Chondrocyte (in vitro differentiated cells): ENCODE measurements around the gene OR5L1. TPM values are rescaled to one million over a fixed set of nuclear protein-coding genes. Genes with fewer than 3 reads are reported as not detected.

Experiments
- DNase-seq: peaks from one replicate; pipeline ENCODE4 v3.0.0; 2021; ENCODE audit warnings: mixed read lengths, low spot score
- H3K27ac Mint-ChIP-seq: one replicate; pipeline ENCODE4 v1.8.0; 2021; ENCODE audit warnings: mild to moderate bottlenecking, moderate library complexity, mixed read lengths; ENCODE audit not compliant: unreplicated experiment
- H3K27me3 Mint-ChIP-seq: 2 replicates; pipeline ENCODE4 v1.8.0; 2021; ENCODE audit warnings: low read depth, mixed read lengths
- H3K36me3 Mint-ChIP-seq: 2 replicates; pipeline ENCODE4 v1.8.0; 2021; ENCODE audit warnings: low read depth, mixed read lengths
- H3K4me1 Mint-ChIP-seq: 2 replicates; pipeline ENCODE4 v1.8.0; 2021; ENCODE audit warnings: low read depth, mild to moderate bottlenecking, mixed read lengths
- H3K4me3 Mint-ChIP-seq: one replicate; pipeline ENCODE4 v1.8.0; 2021; ENCODE audit warnings: mild to moderate bottlenecking, moderate library complexity, mixed read lengths; ENCODE audit not compliant: unreplicated experiment
- H3K9me3 Mint-ChIP-seq: 2 replicates; pipeline ENCODE4 v1.8.0; 2021; ENCODE audit warnings: low read depth, mixed read lengths
- long read RNA-seq: library from polyadenylated mRNA; stranded (forward); transcript quantifications from one replicate; pipeline ENCODE4 v2.0.0, GENCODE V29; 2021
- total RNA-seq: library from RNA; stranded (reverse); gene quantifications from 3 replicates; pipeline ENCODE4 v1.2.1, GENCODE V29; 2021
- TF ChIP-seq, protein P1 (sequence below): fragments of 200-600 bp; sonication (generic); IDR thresholded peaks from 2 replicates; pipeline ENCODE4 v1.5.0; 2021; ENCODE audit warnings: antibody characterized with exemption, mild to moderate bottlenecking, moderate library complexity

Gene OR5L1
- not detected in 3 replicates for total RNA-seq
- long read RNA-seq: 0 reads

DNA sequence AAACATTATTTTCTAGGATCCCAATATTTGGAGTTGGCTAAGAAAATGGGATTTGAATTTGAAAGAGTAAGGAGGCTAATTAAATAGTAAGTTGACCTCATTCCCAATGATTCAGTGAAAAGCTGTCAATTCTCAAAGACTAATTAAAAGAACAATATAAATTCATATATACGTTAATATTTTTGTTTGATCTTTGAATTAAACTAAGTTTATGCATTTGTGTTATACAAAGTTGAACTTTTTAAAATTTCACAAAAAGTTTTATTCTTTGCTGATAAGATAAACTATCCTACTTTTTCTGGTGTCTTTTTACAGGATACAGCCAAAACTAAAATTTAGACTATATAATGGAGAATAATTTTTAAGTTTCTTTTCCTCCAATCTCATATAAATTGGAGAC is at the start of gene OR5L1:
Gene OR5L1, plus strand, starts transcription at position 301 of the 400 bp plus-strand sequence. CDS start 100 bp downstream, outside the sequence.
- Mint-ChIP-seq H3K36me3 (no peaks in the 10 kb centered on the region), H3K9me3 (peaks cover 51% of the 10 kb centered on the region), H3K4me1 (no peaks in the 10 kb centered on the region), H3K4me3 (no peak within 1 kb of the TSS), H3K27me3 (no peaks in the 10 kb centered on the region), H3K27ac (no peak within 1 kb of the TSS)
- TF ChIP-seq, protein P1, sequence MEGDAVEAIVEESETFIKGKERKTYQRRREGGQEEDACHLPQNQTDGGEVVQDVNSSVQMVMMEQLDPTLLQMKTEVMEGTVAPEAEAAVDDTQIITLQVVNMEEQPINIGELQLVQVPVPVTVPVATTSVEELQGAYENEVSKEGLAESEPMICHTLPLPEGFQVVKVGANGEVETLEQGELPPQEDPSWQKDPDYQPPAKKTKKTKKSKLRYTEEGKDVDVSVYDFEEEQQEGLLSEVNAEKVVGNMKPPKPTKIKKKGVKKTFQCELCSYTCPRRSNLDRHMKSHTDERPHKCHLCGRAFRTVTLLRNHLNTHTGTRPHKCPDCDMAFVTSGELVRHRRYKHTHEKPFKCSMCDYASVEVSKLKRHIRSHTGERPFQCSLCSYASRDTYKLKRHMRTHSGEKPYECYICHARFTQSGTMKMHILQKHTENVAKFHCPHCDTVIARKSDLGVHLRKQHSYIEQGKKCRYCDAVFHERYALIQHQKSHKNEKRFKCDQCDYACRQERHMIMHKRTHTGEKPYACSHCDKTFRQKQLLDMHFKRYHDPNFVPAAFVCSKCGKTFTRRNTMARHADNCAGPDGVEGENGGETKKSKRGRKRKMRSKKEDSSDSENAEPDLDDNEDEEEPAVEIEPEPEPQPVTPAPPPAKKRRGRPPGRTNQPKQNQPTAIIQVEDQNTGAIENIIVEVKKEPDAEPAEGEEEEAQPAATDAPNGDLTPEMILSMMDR: no peak
- no peak for DNase-seq

DNA sequence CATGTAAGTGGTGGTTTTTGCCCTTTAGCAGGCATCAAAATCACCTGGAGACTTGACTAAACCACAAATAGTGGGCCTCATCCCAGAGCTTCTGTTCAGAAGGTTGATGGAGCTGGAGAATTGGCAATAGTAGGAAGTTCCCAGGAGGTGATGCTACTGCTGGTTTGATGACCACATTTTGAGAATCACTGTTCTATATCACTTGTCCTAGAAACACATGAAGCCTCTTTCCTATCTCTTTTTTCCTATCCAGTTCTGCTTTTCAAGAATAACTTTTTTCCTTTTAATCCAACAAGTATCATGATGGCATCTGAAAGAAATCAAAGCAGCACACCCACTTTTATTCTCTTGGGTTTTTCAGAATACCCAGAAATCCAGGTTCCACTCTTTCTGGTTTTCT is 38.0 kb upstream of the OR5L1 start, which contains the start of gene OR5D13:
Gene OR5D13, plus strand, starts transcription at position 301 of the 400 bp plus-strand sequence. Its CDS starts 0 bp downstream, at position 301.
- Mint-ChIP-seq H3K27me3 (no peaks in the 10 kb centered on the region), H3K9me3 (peaks cover 48% of the 10 kb centered on the region), H3K27ac (no peak within 1 kb of the TSS), H3K36me3 (no peaks in the 10 kb centered on the region), H3K4me1 (no peaks in the 10 kb centered on the region), H3K4me3 (no peak within 1 kb of the TSS)
- TF ChIP-seq, protein P1: no peak
- DNase-seq: no peak

DNA sequence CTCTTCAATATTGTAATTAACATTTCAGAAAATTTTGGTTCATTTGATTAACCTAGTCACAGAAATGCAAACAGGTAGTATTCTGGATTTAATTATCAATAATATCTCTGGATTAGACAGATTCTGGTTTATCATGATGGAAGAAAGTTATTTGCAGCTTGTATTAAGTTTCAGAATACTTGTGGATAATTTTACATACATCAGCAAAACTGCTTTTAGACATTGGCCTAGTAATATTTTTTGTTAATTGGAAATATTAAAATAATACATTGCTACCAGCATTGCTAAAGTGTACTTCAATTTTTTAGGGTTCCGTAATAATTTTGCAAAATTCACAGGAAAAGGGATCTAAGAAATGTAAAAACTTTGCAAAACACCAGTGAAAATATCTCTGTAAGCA is 19.6 kb upstream of the OR5L1 start:
- H3K9me3 Mint-ChIP-seq: peaks cover 27% of the 10 kb centered on the region
- no peak overlapping the region for H3K27ac Mint-ChIP-seq
- H3K4me1 Mint-ChIP-seq: no peaks in the 10 kb centered on the region
- no peak for DNase-seq
- TF ChIP-seq, protein P1: no peak
- H3K36me3 Mint-ChIP-seq: no peaks in the 10 kb centered on the region
- H3K4me3 Mint-ChIP-seq: no peak overlapping the region
- no peaks in the 10 kb centered on the region for H3K27me3 Mint-ChIP-seq

DNA sequence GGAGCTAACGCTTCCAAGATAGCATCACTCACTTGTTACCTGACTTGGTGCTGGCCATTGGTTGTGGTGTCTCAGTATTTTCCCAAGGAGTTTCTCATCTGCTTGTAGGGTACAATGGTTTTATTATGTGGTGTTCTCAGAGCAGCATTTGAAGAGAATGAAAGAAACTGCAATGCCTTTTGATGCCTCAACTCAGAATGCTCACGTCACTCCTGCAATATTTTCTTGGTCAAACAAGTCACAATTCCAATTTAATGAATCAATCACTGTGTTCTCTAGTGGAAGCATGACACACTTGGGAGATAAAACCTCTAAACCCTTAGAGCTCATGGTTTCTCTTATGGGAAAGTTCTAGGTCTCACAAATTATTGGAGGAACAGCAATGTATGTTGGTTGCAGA is 17.8 kb upstream of the OR5L1 start:
- no peaks in the 10 kb centered on the region for H3K27me3 Mint-ChIP-seq
- peaks cover 15% of the 10 kb centered on the region for H3K9me3 Mint-ChIP-seq
- no peak overlapping the region for H3K27ac Mint-ChIP-seq
- DNase-seq: no peak
- no peaks in the 10 kb centered on the region for H3K4me1 Mint-ChIP-seq
- TF ChIP-seq, protein P1: no peak
- H3K4me3 Mint-ChIP-seq: no peak overlapping the region
- no peaks in the 10 kb centered on the region for H3K36me3 Mint-ChIP-seq

DNA sequence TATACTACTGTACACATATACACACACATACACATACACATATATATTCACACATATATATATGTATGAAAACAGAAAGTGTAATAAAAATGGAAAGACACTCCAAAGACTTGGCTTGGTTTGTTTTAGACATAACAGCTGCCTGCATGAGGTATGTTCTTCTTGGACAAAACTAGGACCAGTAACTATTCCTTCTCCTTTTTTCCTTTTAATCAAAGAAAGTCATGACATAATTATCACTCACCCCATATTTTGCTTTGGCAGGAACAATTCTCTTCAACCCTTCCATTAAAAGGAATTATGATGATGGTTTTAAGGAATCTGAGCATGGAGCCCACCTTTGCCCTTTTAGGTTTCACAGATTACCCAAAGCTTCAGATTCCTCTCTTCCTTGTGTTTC is 15.9 kb upstream of the OR5L1 start, which contains the start of gene OR5D14:
Gene OR5D14, plus strand, starts transcription at position 301 of the 400 bp plus-strand sequence. Its CDS starts 0 bp downstream, at position 301.
- H3K36me3 Mint-ChIP-seq: no peaks in the 10 kb centered on the region
- TF ChIP-seq, protein P1: no peak
- no peaks in the 10 kb centered on the region for H3K4me1 Mint-ChIP-seq
- peaks cover 28% of the 10 kb centered on the region for H3K9me3 Mint-ChIP-seq
- H3K27ac Mint-ChIP-seq: no peak within 1 kb of the TSS
- H3K4me3 Mint-ChIP-seq: no peak within 1 kb of the TSS
- no peaks in the 10 kb centered on the region for H3K27me3 Mint-ChIP-seq
- no peak for DNase-seq
